Measurements from ENCODE around the gene NCAPG2.

GRCh38 chr7:158716802-158717201 lies 12.2 kb upstream of the NCAPG2 start:
- TF ChIP-seq POLR2A (IDR thresholded peaks at IDR 0.05; ENCODE audit: low read length) (no peak), EHMT2 (IDR thresholded peaks at IDR 0.05; ENCODE audit: low read depth) (no peak), ESRRA (IDR thresholded peaks at IDR 0.05; ENCODE audit: borderline replicate concordance, low read length) (no peak), CTCF (IDR thresholded peaks at IDR 0.05) (no peak), MAX (IDR thresholded peaks at IDR 0.05) (no peak), SMC3 (IDR thresholded peaks at IDR 0.05) (no peak)
